ENCODE results near the gene ITGB4.

DNA sequence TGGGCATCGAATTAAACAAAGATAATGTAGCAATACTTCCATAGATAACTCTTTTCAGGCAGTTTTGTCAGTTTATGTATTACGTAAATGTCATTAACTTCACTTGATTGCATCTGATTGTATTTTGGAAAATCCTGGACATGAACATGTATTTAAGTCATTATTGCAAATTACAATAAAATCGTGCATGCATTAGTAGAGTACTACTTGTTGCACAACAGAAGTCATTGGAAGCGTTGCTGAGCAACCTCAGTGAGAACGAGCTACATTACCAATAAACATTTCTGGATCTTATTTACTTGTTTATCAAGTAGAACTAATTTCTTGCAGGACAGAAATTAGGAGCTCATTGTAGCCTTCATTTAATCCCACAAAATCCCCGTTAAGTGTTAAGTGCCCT lies 70.0 kb downstream of the ITGB4 start:
- TF ChIP-seq POLR2AphosphoS5 (IDR thresholded peaks at IDR 0.05; ENCODE audit: low read depth, low read length), result no peak
- TF ChIP-seq, protein P1, sequence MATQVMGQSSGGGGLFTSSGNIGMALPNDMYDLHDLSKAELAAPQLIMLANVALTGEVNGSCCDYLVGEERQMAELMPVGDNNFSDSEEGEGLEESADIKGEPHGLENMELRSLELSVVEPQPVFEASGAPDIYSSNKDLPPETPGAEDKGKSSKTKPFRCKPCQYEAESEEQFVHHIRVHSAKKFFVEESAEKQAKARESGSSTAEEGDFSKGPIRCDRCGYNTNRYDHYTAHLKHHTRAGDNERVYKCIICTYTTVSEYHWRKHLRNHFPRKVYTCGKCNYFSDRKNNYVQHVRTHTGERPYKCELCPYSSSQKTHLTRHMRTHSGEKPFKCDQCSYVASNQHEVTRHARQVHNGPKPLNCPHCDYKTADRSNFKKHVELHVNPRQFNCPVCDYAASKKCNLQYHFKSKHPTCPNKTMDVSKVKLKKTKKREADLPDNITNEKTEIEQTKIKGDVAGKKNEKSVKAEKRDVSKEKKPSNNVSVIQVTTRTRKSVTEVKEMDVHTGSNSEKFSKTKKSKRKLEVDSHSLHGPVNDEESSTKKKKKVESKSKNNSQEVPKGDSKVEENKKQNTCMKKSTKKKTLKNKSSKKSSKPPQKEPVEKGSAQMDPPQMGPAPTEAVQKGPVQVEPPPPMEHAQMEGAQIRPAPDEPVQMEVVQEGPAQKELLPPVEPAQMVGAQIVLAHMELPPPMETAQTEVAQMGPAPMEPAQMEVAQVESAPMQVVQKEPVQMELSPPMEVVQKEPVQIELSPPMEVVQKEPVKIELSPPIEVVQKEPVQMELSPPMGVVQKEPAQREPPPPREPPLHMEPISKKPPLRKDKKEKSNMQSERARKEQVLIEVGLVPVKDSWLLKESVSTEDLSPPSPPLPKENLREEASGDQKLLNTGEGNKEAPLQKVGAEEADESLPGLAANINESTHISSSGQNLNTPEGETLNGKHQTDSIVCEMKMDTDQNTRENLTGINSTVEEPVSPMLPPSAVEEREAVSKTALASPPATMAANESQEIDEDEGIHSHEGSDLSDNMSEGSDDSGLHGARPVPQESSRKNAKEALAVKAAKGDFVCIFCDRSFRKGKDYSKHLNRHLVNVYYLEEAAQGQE (IDR thresholded peaks at IDR 0.05; ENCODE audit: insufficient read depth in 1 of 2, low read depth in 2 of 2, low read length in 2 of 2), result no peak
- TF ChIP-seq SIN3A (IDR thresholded peaks at IDR 0.05; ENCODE audit: borderline replicate concordance, insufficient read depth, low read length), result no peak
- no peak for TF ChIP-seq TAF1 (IDR thresholded peaks at IDR 0.05; ENCODE audit: borderline replicate concordance, insufficient read depth, low read length)
